GM23248 (cell line): ENCODE results near the gene ZNF746.

Source experiments
- EZH2 ChIP-seq: fragments of 200-600 bp; sonication (generic); IDR thresholded peaks from 2 replicates; pipeline ENCODE4 v1.6.1; 2018; ENCODE audit warnings: antibody characterized with exemption, mild to moderate bottlenecking; ENCODE audit not compliant: insufficient read depth, poor library complexity, severe bottlenecking
- EZH2phosphoT487 ChIP-seq: fragments of 200-600 bp; sonication (generic); IDR thresholded peaks from 2 replicates; pipeline ENCODE4 v1.6.1; 2018; ENCODE audit warnings: antibody characterized with exemption, moderate library complexity, mild to moderate bottlenecking, low read depth; ENCODE audit not compliant: insufficient read depth

GRCh38 chr7:149442924-149443323 lies 54.7 kb downstream of the ZNF746 start:
- TF ChIP-seq EZH2phosphoT487 (no peak), EZH2 (no peak)
